ENCODE results near the gene LRRC27.

The LRRC27 gene

GRCh38 chr10:132360766-132361447 lies 28.9 kb downstream of the LRRC27 start:
- no peak for DNase-seq

GRCh38 chr10:132361581-132362101 lies 29.6 kb downstream of the LRRC27 start:
- DNase-seq = no peak

- no peak for DNase-seq
Observed at GRCh38 chr10:132362151-132362611, 30.2 kb downstream of the LRRC27 start.

- DNase-seq = no peak
Observed at GRCh38 chr10:132363376-132363775, 31.4 kb downstream of the LRRC27 start.

GRCh38 chr10:132363921-132364593 lies 32.1 kb downstream of the LRRC27 start:
- no peak for DNase-seq

GRCh38 chr10:132364594-132364970 lies 32.6 kb downstream of the LRRC27 start:
- no peak for DNase-seq

- no peak for DNase-seq
Observed at GRCh38 chr10:132365102-132365501, 33.1 kb downstream of the LRRC27 start.

- no peak for DNase-seq
Observed at GRCh38 chr10:132366006-132366405, 34.0 kb downstream of the LRRC27 start.

GRCh38 chr10:132366499-132366898 lies 34.5 kb downstream of the LRRC27 start:
- no peak for DNase-seq

- no peak for DNase-seq
Observed at GRCh38 chr10:132368391-132368790, 36.4 kb downstream of the LRRC27 start.

GRCh38 chr10:132368881-132369635 lies 37.1 kb downstream of the LRRC27 start:
- no peak for DNase-seq

GRCh38 chr10:132369636-132370185 lies 37.7 kb downstream of the LRRC27 start:
- DNase-seq = no peak

GRCh38 chr10:132370426-132371340 lies 38.7 kb downstream of the LRRC27 start:
- DNase-seq = peak; percentile 19

- peak; percentile 25 for DNase-seq
Observed at GRCh38 chr10:132371641-132372081, 39.7 kb downstream of the LRRC27 start.

- DNase-seq = no peak
Observed at GRCh38 chr10:132372516-132373095, 40.6 kb downstream of the LRRC27 start.

GRCh38 chr10:132373241-132373955 lies 41.4 kb downstream of the LRRC27 start:
- peak; percentile 20 for DNase-seq

GRCh38 chr10:132374176-132374575 lies 42.2 kb downstream of the LRRC27 start:
- DNase-seq = peak; percentile 21

- peak; percentile 15 for DNase-seq
Observed at GRCh38 chr10:132374612-132375011, 42.6 kb downstream of the LRRC27 start.

- peak; percentile 28 for DNase-seq
Observed at GRCh38 chr10:132375116-132375794, 43.3 kb downstream of the LRRC27 start.

GRCh38 chr10:132375795-132376297 lies 43.9 kb downstream of the LRRC27 start:
- no peak for DNase-seq

All from left hindlimb (tissue), 1 donor.